ENCODE results near the gene RAB37.

The RAB37 gene

DNA sequence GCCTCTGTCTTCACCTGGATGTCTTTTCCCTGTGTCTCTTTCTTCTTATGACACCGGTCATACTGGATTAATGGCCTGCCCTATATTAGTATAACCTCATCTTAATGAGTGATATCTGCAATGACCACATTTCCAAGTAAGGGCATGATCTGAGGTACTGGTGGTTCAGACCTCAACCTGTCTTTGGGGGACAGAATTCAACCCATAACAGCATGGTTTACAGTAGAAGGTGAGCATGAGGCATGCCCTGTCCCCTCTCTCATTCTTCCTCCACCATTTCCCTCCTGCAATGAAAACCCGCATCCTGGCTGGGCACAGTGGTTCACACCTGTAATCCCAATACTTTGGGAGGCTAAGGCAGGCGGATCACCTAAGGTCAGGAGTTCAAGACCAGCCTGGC, 2.8 kb upstream of the RAB37 start:
- H3K4me1 Mint-ChIP-seq: peaks cover 39% of the 10 kb centered on the region
- H3K36me3 Mint-ChIP-seq (ENCODE audit: low read depth): no peaks in the 10 kb centered on the region
- no peaks in the 10 kb centered on the region for H3K9me3 Mint-ChIP-seq
- no peak overlapping the region for H3K27ac Mint-ChIP-seq
- ATAC-seq: no peak
- DNase-seq: no peak
- peaks cover 9% of the 10 kb centered on the region for H3K27me3 Mint-ChIP-seq
- no peak overlapping the region for H3K4me3 Mint-ChIP-seq

DNA sequence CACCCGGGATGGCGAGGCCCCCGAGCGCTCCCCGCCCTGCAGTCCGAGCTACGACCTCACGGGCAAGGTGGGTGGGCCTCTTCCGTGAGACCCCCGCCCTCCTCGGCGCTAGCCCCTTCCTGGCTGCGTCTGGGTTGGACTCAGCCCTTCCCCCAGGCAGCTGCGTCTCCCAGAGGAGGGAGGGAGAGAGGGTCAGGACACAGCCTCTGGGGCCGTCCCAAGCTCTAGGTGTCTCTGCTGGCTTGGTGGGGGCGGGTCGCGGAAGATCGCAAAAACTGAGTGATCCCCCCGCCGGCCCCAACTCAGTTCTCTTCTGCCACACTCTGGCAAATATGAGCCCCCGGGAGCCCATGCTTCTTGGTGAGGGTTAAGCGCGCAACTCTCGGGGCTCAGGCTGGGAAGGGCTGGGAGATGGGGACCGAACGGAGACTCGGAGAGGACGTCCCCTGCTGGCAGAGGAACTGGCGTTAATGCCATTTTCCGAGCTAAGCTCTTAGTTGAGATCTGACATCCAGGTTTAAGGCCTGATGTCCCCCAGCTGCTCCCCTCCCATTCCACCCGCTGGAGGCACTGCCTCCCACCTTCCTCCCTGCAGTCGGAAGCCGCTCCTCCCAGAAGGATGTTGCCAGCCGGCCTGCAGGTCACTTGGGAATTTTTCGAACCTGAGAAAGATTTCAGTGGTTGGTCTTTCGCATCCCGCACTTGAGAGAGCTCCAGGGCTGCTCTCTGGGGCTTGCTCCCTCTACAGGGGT, 419 bp downstream of the RAB37 start:
- peak overlapping the region; percentile 78 for H3K4me3 Mint-ChIP-seq
- peak overlapping the region; percentile 59 for H3K27ac Mint-ChIP-seq
- H3K4me1 Mint-ChIP-seq: peaks cover 54% of the 10 kb centered on the region
- H3K36me3 Mint-ChIP-seq (ENCODE audit: low read depth): no peaks in the 10 kb centered on the region
- H3K9me3 Mint-ChIP-seq: no peaks in the 10 kb centered on the region
- peaks cover 9% of the 10 kb centered on the region for H3K27me3 Mint-ChIP-seq
- ATAC-seq (no peak), DNase-seq (peak; percentile 57)

DNA sequence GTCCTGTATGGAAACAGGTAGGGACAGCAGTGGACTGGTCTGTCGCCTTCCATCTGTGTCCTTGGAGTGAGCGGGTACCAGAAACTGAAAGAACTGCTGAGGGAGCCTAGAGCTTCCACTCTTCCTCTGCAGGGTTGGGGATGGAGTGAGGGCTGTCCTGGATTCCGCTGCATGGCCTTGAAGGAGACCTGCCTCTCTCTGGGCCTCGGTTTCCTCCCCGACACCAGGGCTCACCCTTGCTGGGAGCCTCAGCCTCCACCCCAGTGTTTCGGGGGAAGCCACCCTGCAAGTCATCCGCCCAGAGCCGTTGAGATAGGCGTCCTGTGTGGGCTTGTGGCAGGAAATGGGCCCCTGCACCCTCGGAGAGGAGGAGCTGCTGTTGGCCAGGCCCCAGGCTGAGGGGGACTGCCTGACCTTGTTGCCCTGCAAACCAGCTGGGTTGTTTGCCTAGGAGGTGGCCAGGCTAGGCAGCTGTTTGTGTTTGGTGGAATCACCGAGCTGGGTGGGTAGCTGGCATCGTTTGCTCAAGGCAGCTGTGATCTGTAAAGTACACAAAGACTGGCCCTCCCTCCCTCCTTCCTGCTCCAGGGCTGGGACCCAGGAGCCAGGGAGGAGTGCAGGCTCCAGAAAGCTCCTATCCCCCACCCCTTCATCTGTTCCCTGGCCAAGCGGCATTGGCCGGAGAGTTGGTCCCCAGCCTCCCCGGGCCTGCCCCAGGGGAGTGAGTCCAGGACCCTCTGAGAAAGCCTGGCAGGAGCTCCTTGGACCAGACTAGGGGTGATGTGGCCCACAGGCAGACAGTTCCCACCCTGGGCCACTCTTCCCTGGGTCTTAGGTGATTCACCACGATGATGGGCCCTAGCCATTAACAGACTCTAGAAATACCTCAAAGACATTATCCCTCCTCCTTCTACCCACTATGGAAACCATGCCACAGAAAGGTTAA, 1.3 kb downstream of the RAB37 start:
- H3K4me1 Mint-ChIP-seq: peaks cover 63% of the 10 kb centered on the region
- peak; percentile 80 for DNase-seq
- ATAC-seq: peak; percentile 84
- H3K9me3 Mint-ChIP-seq: no peaks in the 10 kb centered on the region
- H3K27ac Mint-ChIP-seq: peak overlapping the region; percentile 57
- no peaks in the 10 kb centered on the region for H3K36me3 Mint-ChIP-seq (ENCODE audit: low read depth)
- peaks cover 9% of the 10 kb centered on the region for H3K27me3 Mint-ChIP-seq
- peak overlapping the region; percentile 78 for H3K4me3 Mint-ChIP-seq

DNA sequence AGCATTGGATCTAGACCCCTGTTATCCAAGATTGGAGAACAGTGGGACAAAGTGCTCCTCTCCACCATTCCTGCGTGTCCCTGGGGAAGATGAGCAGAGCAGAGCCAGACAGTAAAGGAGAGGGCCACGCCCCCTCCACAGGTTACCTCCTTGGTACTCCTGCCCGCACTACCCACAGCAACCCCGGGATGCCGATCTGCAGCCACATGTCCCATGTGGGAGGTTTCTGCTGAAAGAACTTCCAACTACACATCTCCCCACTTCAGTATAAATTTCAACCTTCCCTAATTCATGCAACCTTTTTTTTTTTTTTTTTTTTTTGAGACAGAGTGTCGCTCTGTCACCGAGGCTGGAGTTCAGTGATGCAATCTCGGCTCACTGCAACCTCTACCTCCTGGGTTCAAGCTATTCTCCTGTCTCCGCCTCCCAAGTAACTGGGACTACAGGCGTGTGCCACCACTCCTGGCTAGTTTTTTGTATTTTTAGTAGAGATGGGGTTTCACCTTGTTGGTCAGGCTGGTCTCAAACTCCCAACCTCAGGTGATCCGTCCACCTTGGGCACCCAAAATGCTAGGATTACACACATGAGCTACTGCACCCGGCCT, 2.3 kb downstream of the RAB37 start:
- H3K27ac Mint-ChIP-seq: no peak overlapping the region
- DNase-seq (no peak), ATAC-seq (no peak)
- H3K4me1 Mint-ChIP-seq: peaks cover 73% of the 10 kb centered on the region
- peak overlapping the region; percentile 64 for H3K4me3 Mint-ChIP-seq
- H3K9me3 Mint-ChIP-seq: no peaks in the 10 kb centered on the region
- H3K36me3 Mint-ChIP-seq (ENCODE audit: low read depth): no peaks in the 10 kb centered on the region
- H3K27me3 Mint-ChIP-seq: peaks cover 9% of the 10 kb centered on the region

- Mint-ChIP-seq H3K4me3 (no peak overlapping the region), H3K9me3 (no peaks in the 10 kb centered on the region), H3K4me1 (peaks cover 79% of the 10 kb centered on the region), H3K27me3 (peaks cover 5% of the 10 kb centered on the region), H3K36me3 (ENCODE audit: low read depth) (no peaks in the 10 kb centered on the region), H3K27ac (no peak overlapping the region)
- DNase-seq (no peak), ATAC-seq (no peak)
These were observed 3.1 kb downstream of the RAB37 start for GRCh38 chr17:74740173-74740572.

DNA sequence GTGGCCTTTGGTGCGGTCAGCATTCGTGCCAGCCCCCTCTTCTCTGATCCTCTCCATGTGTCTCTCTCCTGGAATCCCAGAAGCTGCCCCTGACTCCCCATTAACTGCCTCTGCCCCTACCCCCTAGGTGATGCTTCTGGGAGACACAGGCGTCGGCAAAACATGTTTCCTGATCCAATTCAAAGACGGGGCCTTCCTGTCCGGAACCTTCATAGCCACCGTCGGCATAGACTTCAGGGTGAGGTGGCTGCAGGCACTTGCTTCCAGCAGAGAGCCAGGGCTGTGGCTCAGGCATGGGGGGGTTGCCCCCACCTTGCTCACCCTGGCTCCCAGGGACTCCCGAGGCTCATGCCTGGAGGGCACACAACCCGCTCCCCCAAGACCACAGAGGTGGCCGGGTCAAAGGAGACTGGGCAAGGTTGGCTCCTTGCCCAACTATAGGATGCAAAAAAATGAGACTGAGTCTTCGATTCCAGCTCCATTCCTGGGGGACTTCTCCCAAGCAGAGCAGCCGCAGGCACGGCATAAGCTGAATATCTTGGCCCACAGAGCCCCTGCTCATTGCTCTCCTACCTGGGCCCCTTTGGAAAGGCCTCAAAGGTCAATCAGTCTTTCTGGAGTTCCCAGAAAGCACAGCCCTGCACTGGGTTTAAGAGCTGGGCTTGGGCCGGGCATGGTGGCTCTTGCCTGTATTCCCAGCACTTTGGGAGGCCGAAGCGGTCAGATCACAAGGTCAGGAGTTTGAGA, 3.8 kb downstream of the RAB37 start:
- Mint-ChIP-seq H3K27me3 (peaks cover 5% of the 10 kb centered on the region), H3K4me3 (no peak overlapping the region), H3K36me3 (ENCODE audit: low read depth) (no peaks in the 10 kb centered on the region), H3K9me3 (no peaks in the 10 kb centered on the region), H3K4me1 (peaks cover 79% of the 10 kb centered on the region), H3K27ac (no peak overlapping the region)
- DNase-seq (no peak), ATAC-seq (no peak)

GRCh38 chr17:74742153-74742515, 5.1 kb downstream of the RAB37 start:
- Mint-ChIP-seq H3K4me3 (no peak overlapping the region), H3K9me3 (no peaks in the 10 kb centered on the region), H3K4me1 (peaks cover 83% of the 10 kb centered on the region), H3K27me3 (no peaks in the 10 kb centered on the region), H3K36me3 (ENCODE audit: low read depth) (no peaks in the 10 kb centered on the region), H3K27ac (peak overlapping the region; percentile 61)
- DNase-seq: peak; percentile 58
- no peak for ATAC-seq

DNA sequence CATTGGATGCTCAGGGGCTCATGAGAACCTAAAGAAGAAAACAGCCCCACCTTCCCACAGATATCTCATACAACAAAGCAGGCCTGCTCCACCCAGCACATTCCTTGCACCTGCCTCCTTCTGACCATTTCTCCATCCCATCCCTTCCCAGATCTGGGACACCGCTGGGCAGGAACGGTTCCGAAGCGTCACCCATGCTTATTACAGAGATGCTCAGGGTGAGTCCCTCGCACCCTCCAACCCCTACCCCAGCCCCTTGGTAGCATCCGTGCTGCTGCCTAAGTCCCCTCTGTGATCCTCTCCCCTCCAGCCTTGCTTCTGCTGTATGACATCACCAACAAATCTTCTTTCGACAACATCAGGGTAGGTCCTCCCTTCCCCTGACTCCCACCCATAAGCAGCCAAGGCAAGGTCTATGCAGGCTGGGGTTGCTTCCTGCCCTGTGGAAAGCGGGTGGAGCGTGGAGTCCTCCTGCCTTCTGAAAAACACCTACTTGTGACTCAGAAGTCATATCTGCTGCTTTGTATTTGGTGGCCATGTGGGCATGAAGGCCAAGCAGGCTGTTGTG, 6.0 kb downstream of the RAB37 start:
- H3K27ac Mint-ChIP-seq: peak overlapping the region; percentile 67
- H3K27me3 Mint-ChIP-seq: no peaks in the 10 kb centered on the region
- ATAC-seq: no peak
- peaks cover 84% of the 10 kb centered on the region for H3K4me1 Mint-ChIP-seq
- H3K4me3 Mint-ChIP-seq: peak overlapping the region; percentile 10
- H3K36me3 Mint-ChIP-seq (ENCODE audit: low read depth): no peaks in the 10 kb centered on the region
- no peak for DNase-seq
- no peaks in the 10 kb centered on the region for H3K9me3 Mint-ChIP-seq

DNA sequence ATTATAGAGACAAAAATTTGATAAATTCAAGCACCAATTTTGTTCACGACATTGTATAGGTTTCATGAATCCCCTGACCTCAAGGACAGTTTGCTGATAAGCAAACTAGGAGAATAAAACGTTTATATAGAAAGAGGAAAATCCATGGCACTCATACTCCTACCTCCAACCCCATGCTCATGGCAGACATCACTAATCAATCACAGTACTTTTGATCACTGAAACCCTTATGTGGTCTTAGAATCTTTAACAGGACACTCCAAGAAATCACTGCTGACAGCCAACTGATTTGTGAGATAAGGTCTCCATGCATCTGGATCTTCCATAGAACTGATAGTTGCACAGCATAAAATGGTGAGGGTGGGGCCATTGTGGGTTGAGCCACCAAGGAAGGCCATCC, 6.7 kb downstream of the RAB37 start:
- Mint-ChIP-seq H3K36me3 (ENCODE audit: low read depth) (no peaks in the 10 kb centered on the region), H3K4me3 (no peak overlapping the region), H3K9me3 (no peaks in the 10 kb centered on the region), H3K27ac (peak overlapping the region; percentile 67), H3K27me3 (no peaks in the 10 kb centered on the region), H3K4me1 (peaks cover 77% of the 10 kb centered on the region)
- no peak for ATAC-seq
- DNase-seq: no peak

- no peak for DNase-seq
- Mint-ChIP-seq H3K4me3 (no peak overlapping the region), H3K9me3 (no peaks in the 10 kb centered on the region), H3K27ac (no peak overlapping the region), H3K4me1 (peaks cover 71% of the 10 kb centered on the region), H3K27me3 (no peaks in the 10 kb centered on the region), H3K36me3 (ENCODE audit: low read depth) (no peaks in the 10 kb centered on the region)
- no peak for ATAC-seq
These were observed 7.3 kb downstream of the RAB37 start for GRCh38 chr17:74744349-74744713.

- peak overlapping the region; percentile 23 for H3K27ac Mint-ChIP-seq
- H3K36me3 Mint-ChIP-seq (ENCODE audit: low read depth): peaks cover 5% of the 10 kb centered on the region
- peak; percentile 20 for ATAC-seq
These were observed 7.9 kb downstream of the RAB37 start for GRCh38 chr17:74744714-74745547.

DNA sequence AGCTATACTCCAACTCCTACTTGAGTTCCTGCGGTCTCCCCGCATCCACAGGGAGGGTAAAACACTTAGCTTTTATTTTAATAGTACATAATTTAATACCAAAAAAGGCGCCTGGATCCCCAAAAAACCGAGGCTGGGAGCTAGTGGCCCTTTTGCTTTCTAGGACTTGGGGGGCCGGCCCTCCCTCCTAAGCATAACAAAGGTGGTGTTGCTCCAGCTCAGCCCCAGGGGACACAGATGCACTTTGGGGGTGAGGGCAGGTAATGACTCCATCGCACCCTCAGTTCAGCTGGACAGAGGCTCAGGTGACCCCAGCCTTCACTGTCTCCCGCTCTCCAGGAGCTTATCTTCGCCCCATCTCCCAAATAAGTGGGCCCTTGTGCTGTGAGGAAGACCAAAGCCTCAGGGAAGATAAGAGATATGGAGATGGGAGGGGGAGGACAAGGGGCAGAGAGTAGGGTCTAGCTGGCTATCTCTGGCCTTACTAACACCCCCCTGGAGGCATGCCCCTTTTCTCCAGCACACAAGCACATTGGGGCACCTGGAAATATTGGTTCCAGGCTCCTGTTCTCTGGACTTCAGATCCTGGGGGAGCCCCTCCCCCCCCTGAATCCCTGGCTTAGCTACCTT, 8.6 kb downstream of the RAB37 start:
- Mint-ChIP-seq H3K4me1 (peaks cover 67% of the 10 kb centered on the region), H3K9me3 (no peaks in the 10 kb centered on the region), H3K27me3 (no peaks in the 10 kb centered on the region), H3K4me3 (no peak overlapping the region), H3K27ac (no peak overlapping the region), H3K36me3 (ENCODE audit: low read depth) (peaks cover 8% of the 10 kb centered on the region)
- ATAC-seq: no peak
- no peak for DNase-seq

More at GRCh38 chr17:74744714-74745547, 7.9 kb downstream of the RAB37 start:
- DNase-seq: peak; percentile 89
- H3K4me1 Mint-ChIP-seq: peaks cover 71% of the 10 kb centered on the region
- no peak overlapping the region for H3K4me3 Mint-ChIP-seq
- no peaks in the 10 kb centered on the region for H3K9me3 Mint-ChIP-seq
- no peaks in the 10 kb centered on the region for H3K27me3 Mint-ChIP-seq

GRCh38 chr17:74746376-74746775, 9.3 kb downstream of the RAB37 start:
- Mint-ChIP-seq H3K36me3 (ENCODE audit: low read depth) (peaks cover 15% of the 10 kb centered on the region), H3K9me3 (no peaks in the 10 kb centered on the region), H3K27me3 (no peaks in the 10 kb centered on the region), H3K4me1 (peaks cover 67% of the 10 kb centered on the region), H3K4me3 (peak overlapping the region; percentile 5), H3K27ac (peak overlapping the region; percentile 11)
- ATAC-seq (no peak), DNase-seq (no peak)
